ENCODE results near the gene ALDOA.

The ALDOA gene

GRCh38 chr16:30018731-30019158 is 46.8 kb upstream of the ALDOA start:
- no peak for DNase-seq (ENCODE audit: low read depth in 1 of 2, low spot score in 1 of 2)

GRCh38 chr16:30022887-30023286 is 42.7 kb upstream of the ALDOA start, which contains the start of gene C16orf92:
Gene C16orf92 (plus strand): TSS chr16:30023198. CDS start chr16:30023341, 143 bp downstream.
- Histone ChIP-seq H3K27ac (replicated peaks) (no peak within 1 kb of the TSS), H3K27me3 (ENCODE audit: insufficient read depth, poor library complexity, severe bottlenecking) (peaks cover 31% of the 10 kb centered on the region), H3K4me3 (replicated peaks; ENCODE audit: insufficient read depth, low read length) (no peak within 1 kb of the TSS)
- no peak for DNase-seq (ENCODE audit: low read depth in 1 of 2, low spot score in 1 of 2)
- TF ChIP-seq GABPA (IDR thresholded peaks at IDR 0.05; ENCODE audit: low read depth) = no peak
- TF ChIP-seq CTCF (IDR thresholded peaks at IDR 0.05; ENCODE audit: insufficient read depth, low read length) = no peak
- no peak for TF ChIP-seq POLR2AphosphoS5 (IDR thresholded peaks at IDR 0.05; ENCODE audit: low read depth)
- no peak for TF ChIP-seq SPI1 (IDR thresholded peaks at IDR 0.05; ENCODE audit: borderline replicate concordance, low read depth)

More at GRCh38 chr16:30018731-30019158, 46.8 kb upstream of the ALDOA start:
- no peaks in the 10 kb centered on the region for H3K27me3 ChIP-seq (ENCODE audit: insufficient read depth, poor library complexity, severe bottlenecking)
- TF ChIP-seq REST (IDR thresholded peaks at IDR 0.05; ENCODE audit: insufficient replicate concordance, low read depth) (no peak), GABPA (IDR thresholded peaks at IDR 0.05; ENCODE audit: low read depth) (no peak), CTCF (IDR thresholded peaks at IDR 0.05; ENCODE audit: insufficient read depth, low read length) (no peak), SPI1 (IDR thresholded peaks at IDR 0.05; ENCODE audit: borderline replicate concordance, low read depth) (no peak), POLR2AphosphoS5 (IDR thresholded peaks at IDR 0.05; ENCODE audit: low read depth) (no peak)
- H3K4me3 ChIP-seq (replicated peaks; ENCODE audit: insufficient read depth, low read length) = no peak overlapping the region
- no peak overlapping the region for H3K27ac ChIP-seq (replicated peaks)

- Histone ChIP-seq H3K27ac (replicated peaks) (no peak overlapping the region), H3K27me3 (ENCODE audit: insufficient read depth, poor library complexity, severe bottlenecking) (peaks cover 34% of the 10 kb centered on the region), H3K4me3 (replicated peaks; ENCODE audit: insufficient read depth, low read length) (no peak overlapping the region)
- no peak for DNase-seq (ENCODE audit: low read depth in 1 of 2, low spot score in 1 of 2)
- TF ChIP-seq SPI1 (IDR thresholded peaks at IDR 0.05; ENCODE audit: borderline replicate concordance, low read depth) (no peak), POLR2AphosphoS5 (IDR thresholded peaks at IDR 0.05; ENCODE audit: low read depth) (no peak), REST (IDR thresholded peaks at IDR 0.05; ENCODE audit: insufficient replicate concordance, low read depth) (no peak), CTCF (IDR thresholded peaks at IDR 0.05; ENCODE audit: insufficient read depth, low read length) (no peak), GABPA (IDR thresholded peaks at IDR 0.05; ENCODE audit: low read depth) (no peak)
Observed at GRCh38 chr16:30023586-30023985, 42.0 kb upstream of the ALDOA start.

GRCh38 chr16:30024451-30024850 is 41.1 kb upstream of the ALDOA start:
- H3K27ac ChIP-seq (replicated peaks) = no peak overlapping the region
- H3K4me3 ChIP-seq (replicated peaks; ENCODE audit: insufficient read depth, low read length) = no peak overlapping the region
- peaks cover 41% of the 10 kb centered on the region for H3K27me3 ChIP-seq (ENCODE audit: insufficient read depth, poor library complexity, severe bottlenecking)
- TF ChIP-seq GABPA (IDR thresholded peaks at IDR 0.05; ENCODE audit: low read depth) = no peak
- TF ChIP-seq SPI1 (IDR thresholded peaks at IDR 0.05; ENCODE audit: borderline replicate concordance, low read depth) = no peak
- no peak for TF ChIP-seq REST (IDR thresholded peaks at IDR 0.05; ENCODE audit: insufficient replicate concordance, low read depth)
- TF ChIP-seq POLR2AphosphoS5 (IDR thresholded peaks at IDR 0.05; ENCODE audit: low read depth) = no peak
- no peak for TF ChIP-seq CTCF (IDR thresholded peaks at IDR 0.05; ENCODE audit: insufficient read depth, low read length)
- DNase-seq (ENCODE audit: low read depth in 1 of 2, low spot score in 1 of 2) = no peak
